Kidney epithelial cell (primary cell): ENCODE measurements around the gene AGXT2. TPM values are rescaled to one million over a fixed set of nuclear protein-coding genes. Genes with fewer than 3 reads are reported as not detected.

Source experiments
- DNase-seq: peaks from one replicate; pipeline ENCODE4 v3.0.0-alpha.2; 2010; ENCODE audit warnings: low read depth
- H3K27me3 ChIP-seq: 2 replicates; pipeline ENCODE4 v1.6.0; 2011; ENCODE audit warnings: low read length; ENCODE audit not compliant: control insufficient read depth, insufficient read depth
- H3K36me3 ChIP-seq: 2 replicates; pipeline ENCODE4 v1.5.1; 2011; ENCODE audit warnings: low read length; ENCODE audit not compliant: control insufficient read depth, insufficient read depth
- H3K4me3 ChIP-seq: 2 replicates; pipeline ENCODE4 v1.5.1; 2011; ENCODE audit warnings: low read depth, mild to moderate bottlenecking, control low read depth, low read length
- total RNA-seq: library from RNA; depleted of rRNA; stranded (reverse); fragments of >200 nt; gene quantifications from 2 replicates; pipeline ENCODE4 v1.2.3, GENCODE V29; 2015
- TF ChIP-seq, protein P1 (sequence below): IDR thresholded peaks from 2 replicates; pipeline ENCODE4 v1.5.1; 2011; ENCODE audit warnings: mild to moderate bottlenecking, moderate library complexity, low read length, control low read depth, inconsistent platforms; ENCODE audit not compliant: insufficient read depth, poor library complexity, severe bottlenecking

The AGXT2 gene
- total RNA-seq, 1 donor from 2014 or later = not detected

DNA sequence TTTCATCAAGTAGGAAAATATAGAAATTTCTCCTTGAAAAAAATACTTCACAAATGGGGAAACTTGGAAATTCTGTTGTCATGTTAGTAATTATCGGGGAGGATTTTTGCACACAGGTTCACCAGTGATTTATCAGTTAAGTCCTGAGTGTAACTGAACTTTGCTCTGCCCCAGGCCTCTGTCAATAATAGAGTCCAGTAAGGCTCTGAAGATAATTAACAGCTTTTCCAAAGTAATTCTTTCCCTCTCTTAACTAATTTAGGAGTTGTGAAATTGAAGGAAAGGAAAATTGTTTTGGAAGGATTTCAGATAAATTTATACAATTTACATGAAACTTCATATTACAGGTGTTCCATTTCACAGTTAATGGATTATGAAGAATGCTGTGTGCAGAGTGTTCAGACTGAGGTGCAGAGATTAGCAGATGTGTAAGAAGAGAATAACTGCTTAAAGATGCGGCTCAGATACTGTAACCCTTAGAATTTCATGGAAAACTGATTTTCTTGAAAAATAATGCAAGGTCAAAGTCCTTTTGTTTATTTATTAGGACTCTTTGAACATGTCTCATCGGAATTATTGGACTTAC, 2.9 kb upstream of the AGXT2 start:
- Histone ChIP-seq H3K36me3 (no peaks in the 10 kb centered on the region), H3K4me3 (no peak overlapping the region), H3K27me3 (no peaks in the 10 kb centered on the region)
- DNase-seq = no peak
- TF ChIP-seq, protein P1, sequence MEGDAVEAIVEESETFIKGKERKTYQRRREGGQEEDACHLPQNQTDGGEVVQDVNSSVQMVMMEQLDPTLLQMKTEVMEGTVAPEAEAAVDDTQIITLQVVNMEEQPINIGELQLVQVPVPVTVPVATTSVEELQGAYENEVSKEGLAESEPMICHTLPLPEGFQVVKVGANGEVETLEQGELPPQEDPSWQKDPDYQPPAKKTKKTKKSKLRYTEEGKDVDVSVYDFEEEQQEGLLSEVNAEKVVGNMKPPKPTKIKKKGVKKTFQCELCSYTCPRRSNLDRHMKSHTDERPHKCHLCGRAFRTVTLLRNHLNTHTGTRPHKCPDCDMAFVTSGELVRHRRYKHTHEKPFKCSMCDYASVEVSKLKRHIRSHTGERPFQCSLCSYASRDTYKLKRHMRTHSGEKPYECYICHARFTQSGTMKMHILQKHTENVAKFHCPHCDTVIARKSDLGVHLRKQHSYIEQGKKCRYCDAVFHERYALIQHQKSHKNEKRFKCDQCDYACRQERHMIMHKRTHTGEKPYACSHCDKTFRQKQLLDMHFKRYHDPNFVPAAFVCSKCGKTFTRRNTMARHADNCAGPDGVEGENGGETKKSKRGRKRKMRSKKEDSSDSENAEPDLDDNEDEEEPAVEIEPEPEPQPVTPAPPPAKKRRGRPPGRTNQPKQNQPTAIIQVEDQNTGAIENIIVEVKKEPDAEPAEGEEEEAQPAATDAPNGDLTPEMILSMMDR = no peak

- DNase-seq = no peak
- Histone ChIP-seq H3K36me3 (no peaks in the 10 kb centered on the region), H3K27me3 (no peaks in the 10 kb centered on the region), H3K4me3 (no peak overlapping the region)
- TF ChIP-seq, protein P1 = no peak
These were observed 1.2 kb upstream of the AGXT2 start for GRCh38 chr5:35048910-35049309.

DNA sequence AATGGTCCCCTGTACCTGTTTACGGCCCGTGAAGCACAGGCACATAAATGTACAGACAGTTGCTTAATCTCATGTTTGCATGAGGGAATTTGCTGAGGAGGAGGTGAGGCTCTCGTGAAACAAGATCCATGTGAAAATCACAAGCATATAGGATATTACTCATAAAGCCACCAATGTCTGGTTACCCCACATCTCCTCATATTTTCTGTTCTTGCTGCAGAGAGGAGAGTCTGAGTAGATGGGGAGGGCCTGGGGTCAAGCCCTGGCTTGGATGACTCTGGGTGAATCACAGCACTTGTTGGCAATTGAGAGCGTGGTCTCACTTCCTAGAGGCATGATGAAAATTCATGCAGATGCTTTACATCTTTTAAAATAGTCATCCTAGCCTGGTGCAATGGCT, 975 bp downstream of the AGXT2 start:
- TF ChIP-seq, protein P1 = no peak
- no peak for DNase-seq
- no peaks in the 10 kb centered on the region for H3K27me3 ChIP-seq
- H3K4me3 ChIP-seq = no peak overlapping the region
- no peaks in the 10 kb centered on the region for H3K36me3 ChIP-seq

GRCh38 chr5:35045280-35045679, 2.5 kb downstream of the AGXT2 start:
- no peaks in the 10 kb centered on the region for H3K36me3 ChIP-seq
- TF ChIP-seq, protein P1 = no peak

DNA sequence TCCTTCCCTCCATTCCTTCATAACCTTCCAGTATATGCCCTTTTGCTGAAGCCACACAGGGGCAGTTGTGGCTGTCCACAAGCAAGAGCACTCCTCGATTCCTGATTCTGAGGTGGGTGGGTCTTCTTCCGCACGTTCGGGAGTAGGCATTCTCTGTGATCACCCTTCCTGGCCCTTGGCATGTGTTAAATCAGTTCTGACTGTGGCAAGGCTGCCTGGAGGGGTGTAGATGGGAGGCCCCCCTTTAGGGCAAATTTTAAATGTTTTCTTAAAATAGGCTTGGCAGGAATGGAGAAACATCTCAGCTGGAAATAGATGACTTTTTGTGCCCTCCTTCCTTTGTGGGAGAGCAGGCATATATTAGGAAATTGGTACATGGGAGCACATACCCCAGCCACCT, 3.1 kb downstream of the AGXT2 start:
- Histone ChIP-seq H3K27me3 (no peaks in the 10 kb centered on the region), H3K4me3 (no peak overlapping the region)
- TF ChIP-seq, protein P1 = no peak

More at GRCh38 chr5:35045280-35045679, 2.5 kb downstream of the AGXT2 start:
- H3K4me3 ChIP-seq = no peak overlapping the region
- DNase-seq = no peak
- no peaks in the 10 kb centered on the region for H3K27me3 ChIP-seq

DNA sequence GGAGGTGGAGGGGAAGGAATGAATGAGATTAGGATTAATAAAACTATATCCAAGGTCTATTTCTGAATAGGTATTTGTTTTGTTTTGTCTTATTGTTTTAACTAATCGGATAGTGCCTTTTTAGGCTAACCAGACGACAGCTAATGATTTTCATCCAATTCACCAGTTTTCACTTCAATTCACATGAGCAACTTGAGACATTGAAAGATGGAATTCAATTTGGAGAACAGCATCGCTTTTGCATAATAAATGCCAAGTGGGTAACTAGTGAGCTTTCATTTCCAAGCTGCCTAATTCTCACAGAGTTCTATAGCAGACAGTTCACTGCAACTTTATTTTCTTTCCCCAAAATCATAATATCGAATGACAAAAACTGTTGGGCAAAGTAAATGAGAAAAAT, 5.0 kb downstream of the AGXT2 start:
- Histone ChIP-seq H3K4me3 (no peak overlapping the region), H3K27me3 (no peaks in the 10 kb centered on the region), H3K36me3 (no peaks in the 10 kb centered on the region)
- TF ChIP-seq, protein P1 = no peak
- DNase-seq = no peak

More for the DNA sequence above, 3.1 kb downstream of the AGXT2 start:
- no peak for DNase-seq
- no peaks in the 10 kb centered on the region for H3K36me3 ChIP-seq
